Activated naive CD8-positive, alpha-beta T cell treated with anti-CD3 and anti-CD28 coated beads, Interleukin-2, amount 50 U/mL, for 16 hours (primary cell): ENCODE data around the gene NMS.
"Not testable (repeated sequence)": the region's sequence is repeated elsewhere in the genome, so short reads cannot be mapped to it uniquely, and the experiment has no call there.

Experiments
- DNase-seq: peaks from one replicate; pipeline ENCODE4 v3.0.0-alpha.2; 2020; ENCODE audit warnings: low read depth, low spot score

The NMS gene

DNA sequence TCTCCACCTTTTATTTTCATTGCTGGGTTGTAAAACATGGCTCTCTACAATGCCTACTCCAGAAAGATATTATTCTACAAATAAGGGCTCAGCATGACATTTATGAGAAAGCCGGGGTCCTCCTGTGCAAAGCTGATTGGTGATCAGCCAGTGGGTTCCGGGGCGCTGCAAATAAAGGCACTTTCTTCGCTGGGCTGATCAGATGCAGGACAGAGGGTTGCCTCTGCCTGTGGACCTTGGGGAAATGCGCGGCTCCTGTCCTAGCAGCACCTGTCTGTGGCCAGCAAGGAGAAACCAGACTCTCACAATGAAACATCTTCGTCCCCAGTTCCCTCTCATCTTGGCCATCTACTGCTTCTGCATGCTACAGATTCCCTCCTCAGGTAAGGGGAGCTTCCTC lies at the start of gene NMS:
Gene NMS (plus strand): TSS at position 301 of the 400 bp plus-strand sequence. CDS start 7 bp downstream, at position 308.
- no peak for DNase-seq

- DNase-seq: no peak
Observed at GRCh38 chr2:100422320-100423055, 47.8 kb upstream of the NMS start.

GRCh38 chr2:100423631-100424030 lies 46.7 kb upstream of the NMS start:
- no peak for DNase-seq

- no peak for DNase-seq
Observed at GRCh38 chr2:100424277-100424875, 45.9 kb upstream of the NMS start.

DNA sequence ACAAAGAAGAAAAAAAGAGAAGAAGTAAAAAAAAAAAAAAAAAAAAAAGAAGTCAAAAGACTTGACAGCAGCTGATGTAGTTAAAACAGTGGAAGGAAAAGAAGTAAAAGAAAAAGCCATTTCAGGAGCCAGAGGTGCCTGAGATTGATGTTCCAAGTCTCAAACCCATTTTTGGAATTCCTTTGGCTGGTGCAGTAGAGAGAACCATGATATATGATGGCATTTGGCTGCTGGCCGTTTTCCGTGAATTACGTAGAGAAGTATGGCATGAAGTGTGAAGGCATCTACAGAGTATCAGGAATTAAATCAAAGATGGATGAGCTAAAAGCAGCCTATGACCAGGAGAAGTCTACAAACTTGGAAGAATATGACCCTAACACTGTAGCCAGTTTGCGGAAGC lies 45.2 kb upstream of the NMS start:
- no peak for DNase-seq

DNA sequence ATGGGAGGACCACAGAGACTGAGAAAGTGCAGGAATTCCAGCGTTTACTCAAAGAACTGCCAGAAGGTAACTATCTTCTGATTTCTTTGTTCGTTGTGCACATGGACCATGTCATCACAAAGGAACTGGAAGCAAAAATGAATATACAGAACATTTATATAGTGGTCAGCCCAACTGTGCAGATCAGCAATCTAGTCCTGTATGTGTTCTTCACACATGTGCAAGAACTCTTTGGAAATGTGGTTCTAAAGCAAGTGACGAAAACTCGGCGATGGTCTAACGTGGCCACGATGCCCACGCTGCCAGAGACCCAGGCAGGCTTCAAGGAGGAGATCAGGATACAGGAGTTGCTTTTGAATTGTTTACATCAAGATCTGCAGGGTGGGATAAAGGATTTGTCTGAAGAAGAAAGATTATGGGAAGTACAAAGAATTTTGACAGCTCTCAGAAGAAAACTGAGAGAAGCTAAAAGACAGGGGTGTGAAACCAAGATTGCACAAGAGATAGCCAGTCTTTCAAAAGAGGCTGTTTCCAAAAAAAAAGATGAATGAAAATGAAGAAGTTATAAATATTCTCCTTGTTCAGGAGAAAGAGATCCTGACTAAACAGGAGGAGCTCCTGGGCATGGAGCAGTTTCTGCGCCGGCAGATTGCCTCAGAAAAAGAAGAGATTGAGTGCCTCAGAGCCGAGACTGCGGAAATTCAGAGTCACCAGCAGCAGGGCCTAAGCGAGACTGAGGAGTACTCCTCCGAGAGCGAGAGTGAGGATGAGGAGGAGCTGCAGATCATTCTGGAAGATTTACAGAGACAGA lies 44.5 kb upstream of the NMS start:
- no peak for DNase-seq

GRCh38 chr2:100426384-100426720 lies 43.9 kb upstream of the NMS start:
- no peak for DNase-seq

GRCh38 chr2:100427111-100427510 lies 43.2 kb upstream of the NMS start:
- DNase-seq: no peak

DNA sequence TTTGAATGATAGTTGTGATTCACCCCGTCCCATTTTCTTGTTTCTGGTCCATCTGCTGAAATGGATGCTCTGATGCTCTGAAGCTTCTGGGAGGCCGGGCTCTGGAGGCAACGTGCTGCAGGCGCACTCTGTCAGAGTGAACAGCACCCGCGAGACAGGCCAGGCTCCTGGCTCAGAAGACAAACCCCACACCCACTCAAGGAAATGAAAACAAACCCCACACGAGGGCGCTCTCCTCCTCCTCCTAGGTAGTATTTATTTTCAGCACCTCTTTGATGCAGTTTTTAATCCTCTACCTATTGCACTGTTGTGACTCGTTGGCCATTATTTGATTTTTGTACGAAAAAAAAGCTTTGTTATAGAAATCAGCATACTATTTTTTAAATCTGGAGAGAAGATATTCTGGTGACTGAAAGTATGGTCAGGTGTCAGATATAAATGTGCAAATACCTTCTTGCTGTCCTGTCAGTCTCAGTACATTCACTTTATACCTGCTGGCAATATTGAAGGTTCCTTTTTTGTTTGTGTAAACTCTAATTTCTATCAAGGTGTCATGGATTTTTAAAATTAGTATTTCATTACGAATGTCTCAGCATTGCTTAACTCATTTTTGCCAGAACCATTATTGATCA lies 42.5 kb upstream of the NMS start:
- peak; percentile 38 for DNase-seq

- no peak for DNase-seq
Observed at GRCh38 chr2:100429726-100430125, 40.6 kb upstream of the NMS start.

DNA sequence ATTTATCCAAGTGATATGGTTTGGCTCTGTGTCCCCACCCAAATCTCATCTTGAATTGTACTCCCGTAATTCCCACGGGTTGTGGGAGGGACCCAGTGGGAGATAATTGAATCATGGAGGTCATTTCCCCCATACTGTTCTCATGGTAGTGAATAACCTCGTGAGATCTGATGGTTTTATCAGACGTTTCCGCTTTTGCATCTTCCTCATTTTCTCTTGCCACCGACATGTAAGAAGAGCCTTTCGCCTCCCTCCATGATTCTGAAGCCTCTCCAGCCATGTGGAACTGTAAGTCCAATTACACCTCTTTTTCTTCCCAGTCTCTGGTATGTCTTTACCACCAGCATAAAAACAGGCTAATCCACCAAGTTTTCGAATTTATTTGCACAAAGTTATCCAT lies 32.5 kb upstream of the NMS start:
- no peak for DNase-seq

DNA sequence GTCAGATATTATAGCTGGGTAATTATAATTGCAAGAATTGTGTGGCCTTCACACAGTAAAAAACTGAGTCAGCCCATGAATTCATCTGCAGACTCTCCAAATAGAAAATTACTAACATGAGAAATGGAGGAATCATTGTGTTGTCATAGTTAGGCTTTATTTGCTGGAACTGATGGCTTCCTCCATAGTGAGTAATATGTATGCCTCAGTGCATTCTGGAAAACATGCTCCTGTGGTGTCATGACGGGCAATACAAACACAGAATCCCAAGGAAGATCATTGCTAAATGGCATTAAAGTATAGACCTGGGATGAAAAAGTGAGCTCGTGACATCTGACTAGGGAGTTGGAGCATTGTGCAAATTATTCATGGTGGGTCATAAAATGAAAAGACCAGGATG lies 23.6 kb upstream of the NMS start:
- no peak for DNase-seq

DNA sequence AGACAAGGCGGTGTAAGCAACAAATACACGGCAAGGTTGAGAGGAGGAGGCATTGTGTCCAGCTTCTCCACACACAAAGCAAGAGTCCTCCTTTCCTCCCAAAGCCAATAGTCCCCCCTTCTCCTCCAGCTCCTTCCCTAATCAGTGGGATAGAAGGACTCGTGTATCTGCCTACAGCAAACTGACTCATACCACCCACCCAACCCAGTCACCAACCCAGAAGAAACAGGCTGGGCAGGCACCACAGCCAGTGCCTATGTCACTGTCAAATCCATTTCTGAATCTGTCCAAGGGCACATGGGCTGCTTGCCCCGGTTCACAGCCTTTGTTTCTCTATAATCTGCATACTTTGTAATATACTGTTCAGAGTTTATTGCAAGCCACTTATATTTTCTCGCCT lies 19.2 kb upstream of the NMS start:
- DNase-seq: no peak

DNA sequence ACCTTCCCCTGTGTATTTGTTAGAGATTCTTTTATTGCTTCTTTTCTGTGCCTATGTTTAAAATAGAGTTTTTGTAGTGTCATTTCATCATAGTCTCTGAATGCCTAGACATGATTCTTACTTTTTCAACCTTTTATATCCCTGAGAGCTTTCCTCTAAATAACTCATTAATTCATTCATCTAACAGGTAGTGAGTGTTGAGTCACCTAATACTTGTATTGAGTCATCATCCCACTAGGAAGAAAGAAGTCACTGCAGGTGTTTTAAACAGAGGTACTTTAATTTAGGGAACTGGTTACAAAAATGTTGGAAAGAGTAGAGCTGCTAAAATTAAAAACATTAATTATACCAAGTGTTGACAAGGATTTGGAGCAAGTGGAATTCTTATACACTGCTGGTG lies 18.5 kb upstream of the NMS start:
- DNase-seq: no peak

DNA sequence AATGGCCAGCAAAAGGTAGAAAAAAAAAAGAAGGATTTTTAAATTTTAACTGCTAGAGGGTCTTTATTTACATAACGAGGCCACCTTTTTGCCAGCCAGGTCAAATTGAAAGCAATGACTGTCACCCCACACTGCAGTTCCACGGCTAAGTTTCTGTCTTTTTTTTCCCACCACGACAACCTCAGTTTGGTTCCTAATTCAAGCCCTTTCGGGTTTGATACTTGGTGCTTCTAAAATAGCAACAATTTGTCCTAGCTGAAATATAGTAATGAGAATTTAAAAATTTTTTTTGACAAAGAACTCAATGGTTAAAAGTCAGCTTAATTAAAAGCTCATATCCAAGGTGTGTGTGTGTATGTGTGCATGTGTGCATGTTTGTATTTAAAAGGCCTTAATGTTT lies 16.4 kb upstream of the NMS start:
- no peak for DNase-seq

- DNase-seq: not testable (repeated sequence)
Observed at GRCh38 chr2:100456357-100456756, 13.9 kb upstream of the NMS start.

DNA sequence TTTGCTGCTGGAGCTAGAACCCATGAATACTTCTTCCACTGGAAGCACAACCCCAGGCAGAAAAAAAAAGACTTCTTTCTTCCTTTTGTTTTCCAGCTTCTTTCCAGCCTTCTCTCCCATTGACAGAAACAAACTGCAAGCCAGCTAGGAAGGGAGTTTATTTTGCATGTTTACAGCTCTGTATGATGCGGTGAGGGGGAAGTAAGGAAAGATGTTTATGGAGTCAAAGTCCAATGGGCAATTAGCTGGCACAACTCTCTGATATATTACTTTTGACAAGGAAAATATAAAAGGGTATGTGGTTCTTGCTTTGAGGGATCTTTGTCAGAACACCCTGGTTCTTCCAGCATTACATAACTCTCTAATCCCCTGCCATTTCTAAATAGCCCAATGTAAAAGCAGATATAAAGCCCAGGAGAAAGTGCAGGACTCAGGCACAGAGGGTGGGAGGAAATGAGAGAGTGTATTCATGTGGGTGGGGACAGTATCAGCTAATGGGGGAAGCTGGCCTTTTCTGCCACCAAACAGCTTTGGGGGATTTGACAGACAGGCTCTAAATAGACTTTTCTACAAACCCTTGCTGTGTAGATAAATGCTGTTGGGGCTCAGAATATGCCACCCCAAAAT lies 9.3 kb upstream of the NMS start:
- no peak for DNase-seq

- no peak for DNase-seq
Observed at GRCh38 chr2:100470898-100471514, 724 bp downstream of the NMS start.

DNA sequence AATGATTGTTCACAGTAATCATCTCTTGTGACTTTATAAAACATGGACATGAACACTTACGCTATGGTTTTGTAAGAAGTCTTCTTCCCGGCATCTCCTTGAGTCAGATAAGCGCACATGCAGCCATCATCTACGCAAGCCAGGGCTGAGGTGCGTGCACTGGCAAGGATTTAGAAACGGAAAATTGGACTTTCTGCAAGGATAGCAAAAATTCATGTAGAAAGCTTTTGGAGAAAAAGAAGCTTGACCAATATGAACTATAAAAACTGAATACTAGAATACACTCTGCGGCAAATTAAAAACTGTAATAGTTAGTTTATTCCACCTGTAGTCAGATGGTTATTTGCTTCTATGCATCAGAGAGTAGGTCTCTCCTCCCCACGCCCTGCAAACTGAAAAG lies 6.3 kb downstream of the NMS start:
- no peak for DNase-seq

- no peak for DNase-seq
Observed at GRCh38 chr2:100482741-100483140, 12.5 kb downstream of the NMS start.

DNA sequence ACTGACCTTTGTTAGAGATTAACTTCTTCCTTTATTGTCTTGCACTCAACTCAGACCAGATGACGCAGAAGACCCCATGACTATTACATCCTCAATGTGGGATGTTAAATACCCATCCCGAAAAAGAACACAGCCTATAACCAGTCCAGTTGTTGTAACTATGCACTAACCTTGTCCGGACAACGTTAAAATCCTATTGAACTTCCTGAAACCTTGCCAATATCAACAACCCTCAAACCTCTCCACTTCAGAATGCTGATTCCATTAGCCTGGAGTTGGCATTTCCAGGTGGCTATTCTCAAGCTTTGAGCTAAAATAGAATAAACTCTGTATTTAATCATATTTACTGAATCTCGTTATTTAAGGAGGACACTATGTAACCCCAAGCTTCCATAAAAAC lies 13.6 kb downstream of the NMS start:
- DNase-seq: no peak

DNA sequence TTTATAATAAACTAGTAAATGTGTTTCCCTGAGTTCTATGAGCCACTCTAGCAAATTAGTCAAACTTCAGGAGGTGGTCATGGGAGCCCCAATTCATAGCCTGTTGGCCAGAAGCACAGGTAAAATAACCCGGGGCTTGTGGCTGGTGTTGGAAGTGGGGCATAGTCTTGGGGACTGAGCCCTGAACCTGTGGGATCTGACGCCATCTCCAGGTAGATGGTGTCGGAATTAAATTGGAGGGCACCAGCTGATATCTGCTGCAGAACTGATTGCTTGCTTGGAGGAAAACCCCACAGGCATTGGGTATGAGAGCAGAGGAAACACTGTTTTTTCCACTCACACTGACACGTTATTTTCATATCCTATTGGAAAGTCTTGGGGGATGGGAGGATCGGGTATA lies 14.1 kb downstream of the NMS start:
- no peak for DNase-seq
